Astrocyte (in vitro differentiated cells and primary cell): ENCODE data around the gene JTB. TPM values are rescaled to one million over a fixed set of nuclear protein-coding genes. Genes with fewer than 3 reads are reported as not detected.

Source experiments
- DNase-seq: peaks from one replicate; pipeline ENCODE4 v3.0.0-alpha.2; 2010; ENCODE audit warnings: low read depth
- FAIRE-seq: peaks from 2 replicates; lab custom pipeline; 2011; peaks lifted over from hg19 to GRCh38; lab: Jason Lieb, UNC
- H2AFZ ChIP-seq: 2 replicates; pipeline ENCODE4 v1.6.0; 2012; ENCODE audit warnings: low read depth, low read length, inconsistent platforms
- H3K27ac ChIP-seq: 2 replicates; pipeline ENCODE4 v1.5.1; 2011; ENCODE audit warnings: low read depth, low read length, inconsistent platforms
- H3K27me3 ChIP-seq: 2 replicates; pipeline ENCODE4 v1.6.0; 2011; ENCODE audit warnings: low read length, inconsistent platforms; ENCODE audit not compliant: insufficient read depth
- H3K36me3 ChIP-seq: 2 replicates; pipeline ENCODE4 v1.5.1; 2011; ENCODE audit warnings: low read length, inconsistent platforms; ENCODE audit not compliant: insufficient read depth
- H3K4me1 ChIP-seq: 2 replicates; pipeline ENCODE4 v1.5.1; 2011; ENCODE audit warnings: low read length, inconsistent platforms; ENCODE audit not compliant: insufficient read depth
- H3K4me2 ChIP-seq: 2 replicates; pipeline ENCODE4 v1.6.0; 2012; ENCODE audit warnings: low read length, inconsistent platforms
- H3K4me3 ChIP-seq: 2 replicates; pipeline ENCODE4 v1.5.1; 2011; ENCODE audit warnings: low read depth, mild to moderate bottlenecking, low read length, inconsistent platforms; ENCODE audit not compliant: insufficient read depth
- H3K79me2 ChIP-seq: 2 replicates; pipeline ENCODE4 v1.6.0; 2012; ENCODE audit warnings: mild to moderate bottlenecking, low read length, inconsistent platforms; ENCODE audit not compliant: insufficient read depth
- H3K9ac ChIP-seq: 2 replicates; pipeline ENCODE4 v1.6.0; 2012; ENCODE audit warnings: mild to moderate bottlenecking, low read length, inconsistent platforms
- H3K9me3 ChIP-seq: 2 replicates; pipeline ENCODE4 v1.5.1; 2012; ENCODE audit warnings: low read depth, mild to moderate bottlenecking, low read length, inconsistent platforms; ENCODE audit not compliant: insufficient read depth
- H4K20me1 ChIP-seq: 2 replicates; pipeline ENCODE4 v1.6.0; 2012; ENCODE audit warnings: low read length, inconsistent platforms; ENCODE audit not compliant: insufficient read depth
- H3K27ac Mint-ChIP-seq: one replicate; pipeline ENCODE4 v1.8.0; 2021; ENCODE audit warnings: mild to moderate bottlenecking, mixed read lengths; ENCODE audit not compliant: unreplicated experiment
- H3K27me3 Mint-ChIP-seq: one replicate; pipeline ENCODE4 v1.8.0; 2021; ENCODE audit warnings: low read depth, mixed read lengths; ENCODE audit not compliant: unreplicated experiment
- H3K36me3 Mint-ChIP-seq: one replicate; pipeline ENCODE4 v1.8.0; 2021; ENCODE audit warnings: low read depth, mixed read lengths; ENCODE audit not compliant: unreplicated experiment
- H3K4me1 Mint-ChIP-seq: one replicate; pipeline ENCODE4 v1.8.0; 2021; ENCODE audit warnings: low read depth, mixed read lengths; ENCODE audit not compliant: unreplicated experiment
- H3K4me3 Mint-ChIP-seq: one replicate; pipeline ENCODE4 v1.8.0; 2021; ENCODE audit warnings: mild to moderate bottlenecking, moderate library complexity, mixed read lengths; ENCODE audit not compliant: unreplicated experiment
- H3K9me3 Mint-ChIP-seq: one replicate; pipeline ENCODE4 v1.8.0; 2021; ENCODE audit warnings: mild to moderate bottlenecking, mixed read lengths; ENCODE audit not compliant: unreplicated experiment
- CTCF ChIP-seq: IDR thresholded peaks from 2 replicates; pipeline ENCODE4 v1.5.1; 2011; ENCODE audit warnings: low read depth, mild to moderate bottlenecking, inconsistent platforms, low read length, moderate library complexity; ENCODE audit not compliant: insufficient read depth
- EZH2 ChIP-seq: IDR thresholded peaks from 2 replicates; pipeline ENCODE4 v1.6.1; 2012; ENCODE audit warnings: mild to moderate bottlenecking, low read length, inconsistent platforms; ENCODE audit not compliant: insufficient read depth
- total RNA-seq: library from RNA; stranded (reverse); gene quantifications from 2 replicates; pipeline ENCODE4 v1.2.1, GENCODE V29; 2021

JTB gene
- total RNA-seq, 1 donor from 2014 or later: 103 TPM

- TF ChIP-seq CTCF (no peak), EZH2 (no peak)
- H3K27ac Mint-ChIP-seq: no peak overlapping the region
- no peaks in the 10 kb centered on the region for H3K4me1 ChIP-seq
- no peak overlapping the region for H3K4me3 Mint-ChIP-seq
- H2AFZ ChIP-seq: no peak overlapping the region
- H3K36me3 ChIP-seq: peaks cover 12% of the 10 kb centered on the region
- no peaks in the 10 kb centered on the region for H3K9me3 Mint-ChIP-seq
- H3K79me2 ChIP-seq: peaks cover 6% of the 10 kb centered on the region
- no peak for DNase-seq
- no peaks in the 10 kb centered on the region for H3K4me1 Mint-ChIP-seq
- no peak overlapping the region for H3K27ac ChIP-seq
- H3K9ac ChIP-seq: no peak overlapping the region
- H3K4me3 ChIP-seq: no peak overlapping the region
- no peaks in the 10 kb centered on the region for H3K27me3 ChIP-seq
- H4K20me1 ChIP-seq: no peaks in the 10 kb centered on the region
- FAIRE-seq: no peak
- H3K27me3 Mint-ChIP-seq: no peaks in the 10 kb centered on the region
- no peaks in the 10 kb centered on the region for H3K9me3 ChIP-seq
- peaks cover 36% of the 10 kb centered on the region for H3K36me3 Mint-ChIP-seq
- no peak overlapping the region for H3K4me2 ChIP-seq
Observed at GRCh38 chr1:153938996-153939395, 38.5 kb downstream of the JTB start.

- no peaks in the 10 kb centered on the region for H3K27me3 ChIP-seq
- no peaks in the 10 kb centered on the region for H3K79me2 ChIP-seq
- H3K4me1 ChIP-seq: no peaks in the 10 kb centered on the region
- H3K9ac ChIP-seq: no peak overlapping the region
- H2AFZ ChIP-seq: no peak overlapping the region
- FAIRE-seq (no peak), DNase-seq (no peak)
- no peak overlapping the region for H3K4me3 Mint-ChIP-seq
- H3K27ac Mint-ChIP-seq: no peak overlapping the region
- H3K36me3 ChIP-seq: peaks cover 14% of the 10 kb centered on the region
- no peaks in the 10 kb centered on the region for H4K20me1 ChIP-seq
- no peaks in the 10 kb centered on the region for H3K9me3 Mint-ChIP-seq
- no peaks in the 10 kb centered on the region for H3K27me3 Mint-ChIP-seq
- no peak overlapping the region for H3K4me2 ChIP-seq
- no peaks in the 10 kb centered on the region for H3K9me3 ChIP-seq
- no peak overlapping the region for H3K27ac ChIP-seq
- H3K36me3 Mint-ChIP-seq: peaks cover 37% of the 10 kb centered on the region
- TF ChIP-seq EZH2: no peak
- TF ChIP-seq CTCF: no peak
- no peak overlapping the region for H3K4me3 ChIP-seq
- no peaks in the 10 kb centered on the region for H3K4me1 Mint-ChIP-seq
Observed at GRCh38 chr1:153937331-153937730, 40.1 kb downstream of the JTB start.

- H3K79me2 ChIP-seq: no peaks in the 10 kb centered on the region
- no peak overlapping the region for H2AFZ ChIP-seq
- no peak overlapping the region for H3K27ac ChIP-seq
- TF ChIP-seq CTCF (no peak), EZH2 (no peak)
- Mint-ChIP-seq H3K27ac (no peak overlapping the region), H3K36me3 (peaks cover 35% of the 10 kb centered on the region), H3K9me3 (no peaks in the 10 kb centered on the region), H3K4me3 (no peak overlapping the region), H3K27me3 (no peaks in the 10 kb centered on the region), H3K4me1 (no peaks in the 10 kb centered on the region)
- H3K4me1 ChIP-seq: no peaks in the 10 kb centered on the region
- H3K4me2 ChIP-seq: no peak overlapping the region
- H3K4me3 ChIP-seq: no peak overlapping the region
- no peaks in the 10 kb centered on the region for H4K20me1 ChIP-seq
- H3K9ac ChIP-seq: no peak overlapping the region
- FAIRE-seq (no peak), DNase-seq (no peak)
- H3K9me3 ChIP-seq: no peaks in the 10 kb centered on the region
- peaks cover 14% of the 10 kb centered on the region for H3K36me3 ChIP-seq
- no peaks in the 10 kb centered on the region for H3K27me3 ChIP-seq
Observed at GRCh38 chr1:153936011-153936802, 41.3 kb downstream of the JTB start.
